ENCODE results near the gene HSD17B12.

- TF ChIP-seq CTCF (IDR thresholded peaks at IDR 0.05) (no peak), TCF7L2 (IDR thresholded peaks at IDR 0.05; ENCODE audit: low read depth, low read length) (no peak), POLR2AphosphoS5 (IDR thresholded peaks at IDR 0.05; ENCODE audit: low read depth, low read length) (no peak), REST (IDR thresholded peaks at IDR 0.05; ENCODE audit: insufficient read depth in 1 of 2, low read depth in 2 of 2, low read length in 1 of 2) (no peak)
Measured at GRCh38 chr11:43644621-43645299, 35.8 kb upstream of the HSD17B12 start.

Measured in Panc1 (cell line).